Measurements from ENCODE around the gene SUN2. TPM values are rescaled to one million over a fixed set of nuclear protein-coding genes. Genes with fewer than 3 reads are reported as not detected.

SUN2 gene
- total and polyA plus RNA-seq, 10 of the 15 experiments (the other 5 are each of a cell fraction or from before 2014, with no cell fraction given): 0.18 to 107 (median 35.9) TPM

GRCh38 chr22:38700270-38700788 lies 55.5 kb downstream of the SUN2 start (continued):
- peak; percentile 15 for TF ChIP-seq MYC (IDR thresholded peaks at IDR 0.05; ENCODE audit: insufficient read depth, insufficient read length, insufficient replicate concordance, low read length, severe bottlenecking)
- no peak for TF ChIP-seq SRF (IDR thresholded peaks at IDR 0.05; ENCODE audit: low read depth in 2 of 2, low read length in 2 of 2)
- no peak for TF ChIP-seq TARDBP (IDR thresholded peaks at IDR 0.05; ENCODE audit: borderline replicate concordance)
- TF ChIP-seq BHLHE40 (IDR thresholded peaks at IDR 0.05; ENCODE audit: borderline replicate concordance in 1 of 2, low read depth in 2 of 2, low read length in 1 of 2): no peak
- TF ChIP-seq NFYA (IDR thresholded peaks at IDR 0.05; ENCODE audit: borderline replicate concordance, low read depth, low read length): no peak
- no peak for TF ChIP-seq SIX5 (IDR thresholded peaks at IDR 0.05; ENCODE audit: low read depth, low read length, severe bottlenecking)
- TF ChIP-seq, protein P1, sequence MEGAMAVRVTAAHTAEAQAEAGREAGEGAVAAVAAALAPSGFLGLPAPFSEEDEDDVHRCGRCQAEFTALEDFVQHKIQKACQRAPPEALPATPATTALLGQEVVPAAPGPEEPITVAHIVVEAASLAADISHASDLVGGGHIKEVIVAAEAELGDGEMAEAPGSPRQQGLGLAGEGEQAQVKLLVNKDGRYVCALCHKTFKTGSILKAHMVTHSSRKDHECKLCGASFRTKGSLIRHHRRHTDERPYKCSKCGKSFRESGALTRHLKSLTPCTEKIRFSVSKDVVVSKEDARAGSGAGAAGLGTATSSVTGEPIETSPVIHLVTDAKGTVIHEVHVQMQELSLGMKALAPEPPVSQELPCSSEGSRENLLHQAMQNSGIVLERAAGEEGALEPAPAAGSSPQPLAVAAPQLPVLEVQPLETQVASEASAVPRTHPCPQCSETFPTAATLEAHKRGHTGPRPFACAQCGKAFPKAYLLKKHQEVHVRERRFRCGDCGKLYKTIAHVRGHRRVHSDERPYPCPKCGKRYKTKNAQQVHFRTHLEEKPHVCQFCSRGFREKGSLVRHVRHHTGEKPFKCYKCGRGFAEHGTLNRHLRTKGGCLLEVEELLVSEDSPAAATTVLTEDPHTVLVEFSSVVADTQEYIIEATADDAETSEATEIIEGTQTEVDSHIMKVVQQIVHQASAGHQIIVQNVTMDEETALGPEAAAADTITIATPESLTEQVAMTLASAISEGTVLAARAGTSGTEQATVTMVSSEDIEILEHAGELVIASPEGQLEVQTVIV (IDR thresholded peaks at IDR 0.05; ENCODE audit: borderline replicate concordance, partially characterized antibody): no peak
- no peak for TF ChIP-seq CEBPB (IDR thresholded peaks at IDR 0.05; ENCODE audit: borderline replicate concordance in 1 of 2, low read depth in 2 of 2, low read length in 2 of 2)
- no peak for TF ChIP-seq CHD4 (IDR thresholded peaks at IDR 0.05)
- no peak for TF ChIP-seq POLR2AphosphoS5 (IDR thresholded peaks at IDR 0.05; ENCODE audit: low read length)
- TF ChIP-seq, protein P2, sequence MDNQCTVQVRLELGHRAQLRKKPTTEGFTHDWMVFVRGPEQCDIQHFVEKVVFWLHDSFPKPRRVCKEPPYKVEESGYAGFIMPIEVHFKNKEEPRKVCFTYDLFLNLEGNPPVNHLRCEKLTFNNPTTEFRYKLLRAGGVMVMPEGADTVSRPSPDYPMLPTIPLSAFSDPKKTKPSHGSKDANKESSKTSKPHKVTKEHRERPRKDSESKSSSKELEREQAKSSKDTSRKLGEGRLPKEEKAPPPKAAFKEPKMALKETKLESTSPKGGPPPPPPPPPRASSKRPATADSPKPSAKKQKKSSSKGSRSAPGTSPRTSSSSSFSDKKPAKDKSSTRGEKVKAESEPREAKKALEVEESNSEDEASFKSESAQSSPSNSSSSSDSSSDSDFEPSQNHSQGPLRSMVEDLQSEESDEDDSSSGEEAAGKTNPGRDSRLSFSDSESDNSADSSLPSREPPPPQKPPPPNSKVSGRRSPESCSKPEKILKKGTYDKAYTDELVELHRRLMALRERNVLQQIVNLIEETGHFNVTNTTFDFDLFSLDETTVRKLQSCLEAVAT (IDR thresholded peaks at IDR 0.05): no peak

Measured in GM12878 (cell line).